ENCODE measurements around the gene SCRN3.
A peak's percentile ranks its signal among the peaks of the same experiment; 100 is the strongest.
"Not testable (repeated sequence)": the region's sequence is repeated elsewhere in the genome, so short reads cannot be mapped to it uniquely, and the experiment has no call there.

Gene SCRN3, protein sequence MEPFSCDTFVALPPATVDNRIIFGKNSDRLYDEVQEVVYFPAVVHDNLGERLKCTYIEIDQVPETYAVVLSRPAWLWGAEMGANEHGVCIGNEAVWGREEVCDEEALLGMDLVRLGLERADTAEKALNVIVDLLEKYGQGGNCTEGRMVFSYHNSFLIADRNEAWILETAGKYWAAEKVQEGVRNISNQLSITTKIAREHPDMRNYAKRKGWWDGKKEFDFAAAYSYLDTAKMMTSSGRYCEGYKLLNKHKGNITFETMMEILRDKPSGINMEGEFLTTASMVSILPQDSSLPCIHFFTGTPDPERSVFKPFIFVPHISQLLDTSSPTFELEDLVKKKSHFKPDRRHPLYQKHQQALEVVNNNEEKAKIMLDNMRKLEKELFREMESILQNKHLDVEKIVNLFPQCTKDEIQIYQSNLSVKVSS

DNA sequence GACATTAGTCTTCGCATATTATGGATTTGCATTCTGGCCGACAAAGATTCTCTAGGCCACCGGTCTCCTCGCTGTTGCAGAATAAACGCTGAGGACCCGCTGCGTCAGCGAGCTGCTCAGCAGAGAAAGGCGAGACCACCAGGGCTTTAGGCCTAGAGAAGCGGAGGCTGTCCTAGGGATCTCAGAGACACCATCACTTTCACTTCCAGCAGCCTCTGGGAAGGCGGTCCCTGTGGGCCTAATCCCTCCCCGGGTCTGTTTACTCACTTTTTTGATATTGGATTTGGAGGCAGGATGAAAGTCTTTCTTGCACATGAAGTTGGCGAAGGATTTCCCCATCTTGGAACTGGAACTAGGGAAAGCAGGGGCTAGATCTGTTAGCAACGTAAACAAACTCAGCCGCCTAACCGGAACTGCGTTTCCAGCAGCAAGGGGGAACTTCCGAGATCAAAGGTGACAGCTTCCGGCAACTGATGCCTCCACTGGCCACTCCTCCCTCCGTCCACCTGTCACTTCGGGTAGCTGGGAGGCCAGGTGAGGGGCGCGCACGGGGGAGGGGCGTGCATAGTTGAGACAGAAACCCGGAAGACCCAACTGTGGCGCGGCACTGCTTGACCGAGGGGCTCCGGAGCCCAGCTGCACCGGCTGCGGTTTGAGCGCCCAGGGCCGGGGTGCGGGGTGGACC lies at the start of gene SCRN3:
TSS of gene SCRN3 (plus strand) at position 447 of the 685 bp plus-strand sequence. CDS start 2,554 bp downstream, outside the sequence.
- peak within 1 kb of the TSS; percentile 95 for H3K4me3 Mint-ChIP-seq
- peak within 1 kb of the TSS; percentile 98 for H3K27ac Mint-ChIP-seq
- peaks cover 29% of the 10 kb centered on the region for H3K4me1 Mint-ChIP-seq
- DNase-seq (ENCODE audit: low spot score in 2 of 2) (peak; percentile 50 to 82), ATAC-seq (peak; percentile 93)
- H3K9me3 Mint-ChIP-seq = no peaks in the 10 kb centered on the region
- H3K36me3 Mint-ChIP-seq = peaks cover 14% of the 10 kb centered on the region

DNA sequence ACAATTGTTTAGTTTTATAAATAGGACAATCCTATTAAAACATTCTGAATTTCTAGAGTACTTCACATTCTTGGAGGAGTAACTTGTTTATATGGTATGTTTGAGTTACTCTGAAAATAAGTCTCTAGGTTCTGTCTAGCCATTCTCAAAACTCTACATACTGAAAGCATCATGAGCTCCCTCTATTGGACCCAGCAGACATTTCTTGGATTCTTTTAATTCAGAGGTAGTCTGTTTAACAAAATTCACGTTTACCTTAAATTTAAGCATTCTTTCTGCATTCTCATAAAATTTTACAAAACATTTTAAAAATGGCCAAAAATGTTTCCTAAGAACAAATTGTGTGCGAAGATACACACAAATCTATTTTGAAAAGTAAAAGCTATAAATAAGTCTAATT lies 45.5 kb upstream of the SCRN3 start:
- no peak for DNase-seq (ENCODE audit: low spot score in 2 of 2)
- peaks cover 37% of the 10 kb centered on the region for H3K36me3 Mint-ChIP-seq
- no peak overlapping the region for H3K4me3 Mint-ChIP-seq
- H3K9me3 Mint-ChIP-seq = no peaks in the 10 kb centered on the region
- H3K4me1 Mint-ChIP-seq = no peaks in the 10 kb centered on the region
- H3K27ac Mint-ChIP-seq = no peak overlapping the region
- ATAC-seq = no peak

DNA sequence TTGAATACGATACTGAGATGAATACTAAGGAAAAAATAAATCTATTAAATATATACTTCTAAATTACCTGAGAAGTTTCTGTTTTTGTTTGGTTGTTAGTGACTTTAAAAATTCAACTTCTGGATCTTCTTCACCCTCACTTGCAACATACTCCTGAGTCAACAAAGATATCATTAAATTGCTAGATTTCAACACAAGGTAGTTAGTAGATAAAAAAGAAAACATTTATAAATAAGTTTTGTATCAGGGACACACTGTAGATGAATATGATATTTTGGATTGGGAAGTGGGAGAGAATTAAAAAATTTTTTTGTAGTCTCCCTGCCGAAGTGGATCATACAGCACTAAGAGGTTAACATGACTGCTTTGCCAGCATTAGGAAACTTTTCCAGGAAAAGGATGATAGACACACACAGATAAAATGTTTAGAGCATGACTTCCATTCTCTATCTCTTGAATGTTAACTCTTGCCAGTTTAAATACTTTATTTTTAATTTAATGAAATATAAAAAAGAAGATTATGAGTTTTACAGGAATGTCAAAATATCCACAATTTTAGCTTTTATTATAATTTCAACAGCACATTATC lies 44.8 kb upstream of the SCRN3 start:
- DNase-seq (ENCODE audit: low spot score in 2 of 2) = no peak
- Mint-ChIP-seq H3K9me3 (no peaks in the 10 kb centered on the region), H3K4me3 (no peak overlapping the region), H3K4me1 (no peaks in the 10 kb centered on the region), H3K27ac (no peak overlapping the region), H3K36me3 (peaks cover 37% of the 10 kb centered on the region)
- ATAC-seq = no peak

DNA sequence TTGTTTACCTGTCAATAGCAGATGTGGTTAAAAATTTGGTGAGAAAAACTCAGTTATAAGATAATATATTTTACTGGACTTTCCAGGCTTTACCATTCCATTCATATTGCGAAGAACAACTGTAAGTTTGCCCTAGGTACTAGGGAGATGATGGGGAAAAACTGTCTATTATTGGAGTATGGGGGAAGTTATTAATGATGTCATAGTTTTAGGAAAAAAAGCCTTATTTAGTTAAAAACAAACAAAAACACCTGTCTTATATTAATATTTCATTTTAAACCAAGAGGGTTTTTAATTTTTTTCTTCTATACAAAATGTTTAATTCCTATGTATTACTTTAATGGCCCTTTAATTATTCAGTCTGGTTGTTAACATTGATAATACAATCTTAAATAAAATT lies 42.5 kb upstream of the SCRN3 start:
- Mint-ChIP-seq H3K36me3 (peaks cover 29% of the 10 kb centered on the region), H3K4me3 (no peak overlapping the region), H3K27ac (no peak overlapping the region), H3K9me3 (no peaks in the 10 kb centered on the region), H3K4me1 (no peaks in the 10 kb centered on the region)
- DNase-seq (ENCODE audit: low spot score in 2 of 2) = no peak
- no peak for ATAC-seq

DNA sequence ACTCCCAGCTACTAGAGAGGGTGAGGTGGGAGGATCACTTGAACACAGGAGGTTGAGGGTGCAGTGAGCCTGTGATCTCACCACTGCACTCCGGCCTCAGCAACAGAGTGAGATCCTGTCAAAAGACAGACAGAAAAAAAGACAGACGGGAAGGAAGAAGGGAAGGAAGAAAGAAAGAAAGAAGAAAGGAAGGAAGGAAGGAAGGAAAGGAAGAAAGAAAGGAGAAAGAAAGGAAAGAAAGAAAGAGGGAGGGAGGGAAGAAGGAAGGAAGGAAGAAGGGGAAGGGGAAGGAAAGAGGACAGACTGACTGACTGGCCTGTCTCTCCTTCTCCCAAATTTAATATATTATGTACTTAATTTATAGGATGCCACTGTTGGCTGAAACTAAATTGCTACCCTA lies 39.2 kb upstream of the SCRN3 start:
- ATAC-seq (no peak), DNase-seq (ENCODE audit: low spot score in 2 of 2) (no peak)
- Mint-ChIP-seq H3K27ac (no peak overlapping the region), H3K4me1 (no peaks in the 10 kb centered on the region), H3K4me3 (no peak overlapping the region), H3K36me3 (peaks cover 4% of the 10 kb centered on the region), H3K9me3 (no peaks in the 10 kb centered on the region)

DNA sequence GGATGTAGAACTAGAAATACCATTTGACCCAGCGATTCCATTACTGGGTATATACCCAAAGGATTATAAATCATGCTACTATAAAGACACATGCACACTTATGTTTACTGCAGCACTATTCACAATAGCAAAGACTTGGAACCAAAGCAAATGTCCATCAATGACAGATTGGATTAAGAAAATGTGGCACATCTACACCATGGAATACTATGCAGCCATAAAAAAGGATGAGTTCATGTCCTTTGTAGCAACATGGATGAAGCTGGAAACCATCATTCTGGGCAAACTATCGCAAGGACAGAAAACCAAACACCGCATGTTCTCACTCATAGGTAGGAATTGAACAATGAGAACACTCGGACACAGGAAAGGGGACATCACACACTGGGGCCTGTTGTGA lies 35.9 kb upstream of the SCRN3 start:
- H3K4me3 Mint-ChIP-seq; DNase-seq (ENCODE audit: low spot score in 2 of 2); H3K4me1 Mint-ChIP-seq; ATAC-seq; H3K27ac Mint-ChIP-seq; H3K9me3 Mint-ChIP-seq: not testable (repeated sequence)
- H3K36me3 Mint-ChIP-seq = peaks cover 26% of the 10 kb centered on the region

DNA sequence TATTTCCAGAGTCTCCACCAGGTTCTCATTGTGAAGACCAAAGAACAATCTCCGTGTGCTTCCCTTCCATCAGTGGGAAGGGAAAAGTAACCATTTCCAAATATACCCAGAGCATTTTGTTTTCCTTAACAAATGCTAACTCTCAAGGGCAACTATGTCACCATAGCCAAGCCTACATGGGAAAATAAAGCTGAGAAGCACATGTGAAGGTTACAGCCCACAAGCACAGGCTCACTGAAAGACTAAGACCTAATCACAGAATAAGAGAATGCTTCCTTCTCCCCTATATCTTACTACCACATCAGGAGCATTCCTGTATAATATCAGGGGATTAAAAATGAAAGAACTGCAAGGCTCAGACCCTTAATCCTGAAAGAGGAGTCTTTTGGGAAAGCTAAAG lies 32.6 kb upstream of the SCRN3 start:
- peaks cover 12% of the 10 kb centered on the region for H3K4me1 Mint-ChIP-seq
- ATAC-seq (no peak), DNase-seq (ENCODE audit: low spot score in 2 of 2) (no peak)
- H3K9me3 Mint-ChIP-seq = peaks cover 2% of the 10 kb centered on the region
- H3K27ac Mint-ChIP-seq = no peak overlapping the region
- H3K4me3 Mint-ChIP-seq = no peak overlapping the region
- H3K36me3 Mint-ChIP-seq = peaks cover 55% of the 10 kb centered on the region

DNA sequence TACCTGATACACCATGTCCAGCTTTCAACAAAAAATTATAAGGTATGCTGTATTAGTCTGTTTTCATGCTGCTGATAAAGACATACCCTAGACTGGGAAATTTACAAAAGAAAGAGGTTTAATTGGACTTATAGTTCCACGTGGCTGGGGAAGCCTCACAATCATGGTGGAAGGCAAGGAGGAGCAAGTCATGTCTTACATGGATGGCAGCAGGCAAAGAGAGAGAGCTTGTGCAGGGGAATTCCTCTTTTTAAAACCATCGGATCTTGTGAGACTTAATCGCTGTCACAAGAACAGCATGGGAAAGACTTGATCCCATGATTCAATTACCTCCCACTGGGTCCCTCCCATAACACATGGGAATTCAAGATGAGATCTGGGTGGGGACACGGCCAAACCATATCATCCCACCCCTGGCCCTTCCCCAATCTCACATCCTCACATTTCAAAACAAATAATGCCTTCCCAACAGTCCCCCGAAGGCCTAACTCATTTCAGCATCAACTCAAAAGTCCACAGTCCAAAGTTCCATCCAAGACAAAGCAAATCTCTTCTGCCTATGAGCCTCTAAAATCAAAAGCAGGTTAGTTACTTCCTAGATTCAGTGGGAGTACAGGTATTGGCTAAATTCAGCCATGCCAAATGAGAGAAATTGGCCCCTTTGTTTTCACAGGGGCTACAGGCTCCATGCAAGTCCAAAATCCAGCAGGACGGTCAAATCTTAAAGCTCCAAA lies 31.9 kb upstream of the SCRN3 start:
- H3K27ac Mint-ChIP-seq, ATAC-seq: not testable (repeated sequence)

DNA sequence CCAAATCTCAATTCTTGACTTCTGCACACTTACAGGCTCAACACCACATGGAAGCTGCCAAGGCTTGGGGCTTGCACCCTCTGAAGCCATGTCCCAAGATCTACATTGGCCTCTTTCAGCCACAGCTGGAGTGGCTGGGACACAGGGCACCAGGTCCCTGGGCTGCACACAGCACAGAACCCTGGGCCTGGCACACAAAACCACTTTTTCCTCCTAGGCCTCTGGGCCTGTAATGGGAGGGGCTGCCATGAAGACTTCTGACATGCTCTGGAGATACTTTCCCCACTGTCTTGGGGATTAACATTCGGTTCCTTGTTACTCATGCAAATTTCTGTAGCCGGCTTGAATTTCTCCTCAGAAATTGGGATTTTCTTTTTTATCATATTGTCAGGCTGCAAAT lies 30.9 kb upstream of the SCRN3 start:
- no peak for ATAC-seq

More for the DNA sequence above, 31.9 kb upstream of the SCRN3 start:
- peaks cover 12% of the 10 kb centered on the region for H3K4me1 Mint-ChIP-seq
- H3K9me3 Mint-ChIP-seq; DNase-seq (ENCODE audit: low spot score in 2 of 2); H3K4me3 Mint-ChIP-seq: not testable (repeated sequence)
- peaks cover 55% of the 10 kb centered on the region for H3K36me3 Mint-ChIP-seq

DNA sequence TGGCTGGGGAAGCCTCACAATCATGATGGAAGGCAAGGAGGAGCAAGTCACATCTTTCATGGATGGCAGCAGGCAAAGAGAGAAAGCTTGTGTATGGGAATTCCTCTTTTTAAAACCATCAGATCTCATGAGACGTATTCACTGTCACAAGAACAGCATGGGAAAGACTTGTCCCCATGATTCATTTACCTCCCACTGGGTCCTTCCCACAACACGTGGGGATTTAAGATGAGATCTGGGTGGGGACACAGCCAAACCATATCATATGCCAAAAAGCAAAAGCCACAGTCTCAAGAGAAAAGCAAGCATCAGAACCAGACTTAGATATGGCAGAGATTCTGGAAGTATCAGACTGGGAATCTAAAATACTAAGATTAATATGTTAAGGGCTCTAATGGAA lies 30.0 kb upstream of the SCRN3 start:
- no peak overlapping the region for H3K4me3 Mint-ChIP-seq
- no peak for ATAC-seq
- H3K27ac Mint-ChIP-seq = no peak overlapping the region
- H3K9me3 Mint-ChIP-seq = peaks cover 2% of the 10 kb centered on the region
- peaks cover 71% of the 10 kb centered on the region for H3K36me3 Mint-ChIP-seq
- H3K4me1 Mint-ChIP-seq = peaks cover 17% of the 10 kb centered on the region
- DNase-seq (ENCODE audit: low spot score in 2 of 2) = no peak

More for the DNA sequence above, 30.9 kb upstream of the SCRN3 start:
- Mint-ChIP-seq H3K36me3 (peaks cover 62% of the 10 kb centered on the region), H3K4me3 (no peak overlapping the region), H3K27ac (no peak overlapping the region), H3K4me1 (peaks cover 17% of the 10 kb centered on the region), H3K9me3 (peaks cover 2% of the 10 kb centered on the region)
- DNase-seq (ENCODE audit: low spot score in 2 of 2) = no peak

DNA sequence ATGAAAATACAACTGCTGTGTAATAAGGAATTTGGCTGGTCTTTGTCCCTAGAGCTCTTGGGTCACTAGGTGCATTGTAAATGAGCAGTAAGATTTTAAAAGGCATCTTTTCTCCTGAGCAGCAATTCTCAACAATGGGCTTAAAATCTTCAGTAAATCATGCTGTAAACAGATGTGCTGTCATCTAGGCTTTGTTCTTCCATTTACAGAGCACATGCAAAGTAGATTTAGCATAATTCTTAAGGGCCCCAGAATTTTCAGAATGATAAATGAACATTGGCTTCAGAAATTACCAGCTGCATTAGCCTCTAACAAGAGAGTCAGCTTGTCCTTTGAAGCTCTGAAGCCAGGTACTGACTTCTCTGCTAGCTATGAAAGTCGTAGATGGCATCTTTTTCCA lies 26.8 kb upstream of the SCRN3 start:
- Mint-ChIP-seq H3K36me3 (peaks cover 73% of the 10 kb centered on the region), H3K9me3 (peaks cover 2% of the 10 kb centered on the region), H3K4me1 (peaks cover 14% of the 10 kb centered on the region), H3K27ac (no peak overlapping the region), H3K4me3 (no peak overlapping the region)
- DNase-seq (ENCODE audit: low spot score in 2 of 2) = no peak
- ATAC-seq = no peak

DNA sequence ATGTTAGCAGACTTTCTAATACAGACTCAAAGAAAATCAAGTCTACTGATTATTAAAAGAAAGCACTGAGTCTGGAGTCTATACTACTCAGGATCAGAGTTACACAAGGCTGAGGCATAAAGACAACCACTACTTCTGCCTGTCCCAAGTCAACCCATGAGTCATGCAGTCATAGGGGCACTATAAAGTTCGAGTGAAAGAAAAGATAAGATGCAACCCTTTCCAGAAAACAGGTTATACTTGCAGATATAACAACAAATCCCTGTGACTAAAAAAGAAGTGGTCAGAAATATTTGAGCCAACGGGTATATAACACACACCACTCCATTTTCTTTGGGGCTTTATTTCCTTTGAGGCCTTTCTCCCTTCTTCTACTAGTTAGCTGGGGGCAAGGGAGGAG lies 18.6 kb upstream of the SCRN3 start:
- peaks cover 100% of the 10 kb centered on the region for H3K36me3 Mint-ChIP-seq
- H3K4me1 Mint-ChIP-seq = no peaks in the 10 kb centered on the region
- DNase-seq (ENCODE audit: low spot score in 2 of 2) = no peak
- no peak overlapping the region for H3K27ac Mint-ChIP-seq
- H3K4me3 Mint-ChIP-seq = no peak overlapping the region
- H3K9me3 Mint-ChIP-seq = no peaks in the 10 kb centered on the region
- no peak for ATAC-seq

DNA sequence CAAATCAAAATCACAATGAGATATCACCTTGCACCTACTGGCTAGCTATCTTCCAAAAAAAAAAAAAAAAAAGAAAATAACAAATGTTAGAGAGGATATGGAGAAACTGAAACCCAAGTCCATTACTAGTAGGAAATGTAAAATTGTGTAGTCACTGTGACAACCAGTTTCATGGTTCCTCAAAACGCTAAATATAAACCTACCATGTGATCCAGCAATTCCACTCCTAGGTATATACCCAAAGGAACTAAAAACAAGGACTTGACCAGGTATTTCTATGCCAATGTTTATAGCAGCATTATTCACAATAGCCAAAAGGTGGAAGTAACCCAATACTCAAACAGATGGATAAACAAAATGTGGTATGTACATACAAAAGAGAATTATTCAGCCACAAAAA lies 11.7 kb upstream of the SCRN3 start:
- no peak overlapping the region for H3K27ac Mint-ChIP-seq

DNA sequence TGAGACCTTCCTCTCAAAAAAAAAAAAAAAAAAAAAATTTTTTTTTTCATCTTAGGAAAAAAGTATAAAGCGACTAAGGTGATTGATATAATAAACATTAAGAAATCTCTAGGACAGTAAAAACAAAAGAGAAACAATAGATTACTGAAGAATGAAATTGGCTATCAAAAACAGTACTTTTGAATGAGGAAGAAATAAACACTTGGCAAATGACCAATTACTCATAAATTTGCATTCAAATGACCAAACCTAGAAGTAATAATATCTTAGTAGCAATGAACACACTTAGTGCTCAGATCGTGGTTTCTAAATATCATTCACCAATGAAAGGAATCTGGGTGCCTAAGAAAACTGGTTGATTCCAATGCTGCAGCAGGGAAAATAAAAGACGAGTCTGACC lies 10.3 kb upstream of the SCRN3 start:
- ATAC-seq (no peak), DNase-seq (ENCODE audit: low spot score in 2 of 2) (no peak)
- Mint-ChIP-seq H3K4me1 (peaks cover 28% of the 10 kb centered on the region), H3K9me3 (no peaks in the 10 kb centered on the region), H3K4me3 (no peak overlapping the region), H3K27ac (no peak overlapping the region), H3K36me3 (peaks cover 92% of the 10 kb centered on the region)

More for the DNA sequence above, 11.7 kb upstream of the SCRN3 start:
- ATAC-seq (no peak), DNase-seq (ENCODE audit: low spot score in 2 of 2) (no peak)
- H3K36me3 Mint-ChIP-seq = peaks cover 96% of the 10 kb centered on the region
- no peaks in the 10 kb centered on the region for H3K9me3 Mint-ChIP-seq
- H3K4me3 Mint-ChIP-seq = no peak overlapping the region
- H3K4me1 Mint-ChIP-seq = peaks cover 15% of the 10 kb centered on the region

DNA sequence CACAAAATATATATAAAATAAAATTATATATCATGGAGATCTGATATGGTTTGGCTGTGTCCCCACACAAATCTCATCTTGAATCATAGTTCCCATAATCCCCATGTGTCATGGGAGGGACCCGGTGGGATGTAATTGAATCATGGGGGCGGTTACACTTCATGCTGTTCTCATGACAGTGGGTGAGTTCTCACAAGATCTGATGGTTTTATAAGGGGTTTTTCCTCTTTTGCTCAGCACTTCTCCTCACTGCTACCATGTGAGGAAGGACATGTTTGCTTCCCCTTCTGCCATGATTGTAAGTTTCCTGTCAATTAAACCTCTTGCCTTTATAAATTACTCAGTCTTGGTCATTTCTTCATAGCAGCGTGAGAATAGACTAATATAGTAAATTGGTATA lies 6.8 kb upstream of the SCRN3 start:
- H3K4me3 Mint-ChIP-seq; H3K9me3 Mint-ChIP-seq; H3K27ac Mint-ChIP-seq; DNase-seq (ENCODE audit: low spot score in 2 of 2); ATAC-seq: not testable (repeated sequence)
- Mint-ChIP-seq H3K36me3 (peaks cover 66% of the 10 kb centered on the region), H3K4me1 (peaks cover 43% of the 10 kb centered on the region)
